ENCODE measurements around the gene NRG4. TPM values are rescaled to one million over a fixed set of nuclear protein-coding genes. Genes with fewer than 3 reads are reported as not detected.
"Not testable (repeated sequence)": the region's sequence is repeated elsewhere in the genome, so short reads cannot be mapped to it uniquely, and the experiment has no call there.

Gene NRG4
- total RNA-seq, 2 donors from 2014 or later = 1.1 to 3.7 TPM

DNA sequence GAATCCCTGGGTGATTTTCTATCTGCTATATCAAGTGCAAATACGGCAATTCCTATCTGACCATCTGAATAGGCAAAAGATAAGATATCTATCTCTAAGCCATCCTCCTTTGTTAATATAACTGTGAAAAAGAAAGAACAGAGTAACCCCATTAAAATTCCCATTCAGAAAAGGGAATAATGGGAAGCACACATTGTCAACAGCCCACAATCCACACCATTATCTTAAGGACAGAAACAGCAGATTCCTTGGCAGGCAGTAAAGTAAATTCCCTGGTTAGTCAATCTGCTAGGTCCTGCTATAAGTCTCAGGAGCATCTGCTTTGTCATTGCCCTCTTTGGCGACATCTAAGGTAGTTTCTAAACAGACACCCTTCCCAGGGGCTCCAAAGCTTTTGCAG, 21.9 kb upstream of the NRG4 start:
- Histone ChIP-seq H3K36me3 (no peaks in the 10 kb centered on the region), H3K9me3 (no peaks in the 10 kb centered on the region), H3K9ac (ENCODE audit: low read depth in 2 of 2, low read length in 2 of 2) (no peak overlapping the region), H3K27me3 (no peaks in the 10 kb centered on the region), H3K27ac (no peak overlapping the region), H3K4me3 (no peak overlapping the region), H3K4me1 (no peaks in the 10 kb centered on the region)
- TF ChIP-seq, protein P1, sequence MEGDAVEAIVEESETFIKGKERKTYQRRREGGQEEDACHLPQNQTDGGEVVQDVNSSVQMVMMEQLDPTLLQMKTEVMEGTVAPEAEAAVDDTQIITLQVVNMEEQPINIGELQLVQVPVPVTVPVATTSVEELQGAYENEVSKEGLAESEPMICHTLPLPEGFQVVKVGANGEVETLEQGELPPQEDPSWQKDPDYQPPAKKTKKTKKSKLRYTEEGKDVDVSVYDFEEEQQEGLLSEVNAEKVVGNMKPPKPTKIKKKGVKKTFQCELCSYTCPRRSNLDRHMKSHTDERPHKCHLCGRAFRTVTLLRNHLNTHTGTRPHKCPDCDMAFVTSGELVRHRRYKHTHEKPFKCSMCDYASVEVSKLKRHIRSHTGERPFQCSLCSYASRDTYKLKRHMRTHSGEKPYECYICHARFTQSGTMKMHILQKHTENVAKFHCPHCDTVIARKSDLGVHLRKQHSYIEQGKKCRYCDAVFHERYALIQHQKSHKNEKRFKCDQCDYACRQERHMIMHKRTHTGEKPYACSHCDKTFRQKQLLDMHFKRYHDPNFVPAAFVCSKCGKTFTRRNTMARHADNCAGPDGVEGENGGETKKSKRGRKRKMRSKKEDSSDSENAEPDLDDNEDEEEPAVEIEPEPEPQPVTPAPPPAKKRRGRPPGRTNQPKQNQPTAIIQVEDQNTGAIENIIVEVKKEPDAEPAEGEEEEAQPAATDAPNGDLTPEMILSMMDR (IDR thresholded peaks at IDR 0.05) = no peak
- intact Hi-C loops (cut with DNase I) = no loop called here
- DNase-seq = no peak

DNA sequence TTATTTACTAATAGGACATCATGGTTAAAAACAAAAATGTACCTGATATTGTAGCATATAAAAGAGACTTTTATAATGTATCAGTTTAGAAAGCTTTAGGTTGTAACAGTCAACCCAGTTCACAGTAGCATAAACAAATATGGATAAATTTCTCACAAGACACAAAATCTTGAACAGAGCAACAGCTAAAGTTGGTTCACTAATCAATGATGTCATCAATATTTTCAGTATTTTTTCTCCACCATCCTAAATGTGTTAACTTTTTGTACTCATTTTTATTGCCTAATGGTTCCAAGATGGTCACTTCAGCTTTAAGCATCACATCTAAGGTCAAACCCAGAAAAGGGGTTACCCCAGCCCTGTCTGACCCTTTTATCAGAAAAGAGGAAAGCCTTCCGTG, 21.2 kb upstream of the NRG4 start:
- DNase-seq = no peak
- TF ChIP-seq, protein P1 (IDR thresholded peaks at IDR 0.05) = no peak
- Histone ChIP-seq H3K27ac (no peak overlapping the region), H3K36me3 (no peaks in the 10 kb centered on the region), H3K9ac (ENCODE audit: low read depth in 2 of 2, low read length in 2 of 2) (no peak overlapping the region), H3K27me3 (no peaks in the 10 kb centered on the region), H3K4me3 (no peak overlapping the region), H3K9me3 (no peaks in the 10 kb centered on the region), H3K4me1 (no peaks in the 10 kb centered on the region)
- intact Hi-C loops (cut with DNase I) = no loop called here

DNA sequence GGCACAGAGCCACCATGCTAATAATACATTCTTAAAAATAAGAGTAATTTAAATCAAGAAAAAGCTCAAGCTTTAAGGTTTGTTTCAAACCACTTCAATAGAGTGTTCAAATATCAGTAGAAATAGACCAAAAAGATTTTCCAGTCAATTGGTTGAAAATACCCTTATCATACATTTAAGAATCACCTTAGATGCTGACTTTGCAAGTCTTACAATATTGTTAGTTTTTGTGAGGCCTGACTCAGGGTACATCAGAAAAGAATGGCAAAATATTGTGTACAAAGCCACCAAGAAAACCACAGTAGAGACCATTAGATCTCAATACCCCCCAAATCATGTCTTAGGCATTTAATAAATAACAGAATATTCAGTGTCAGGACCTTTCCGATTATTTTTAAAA, 19.8 kb upstream of the NRG4 start:
- no peak for DNase-seq
- intact Hi-C loops (cut with DNase I) = no loop called here
- Histone ChIP-seq H3K27me3 (no peaks in the 10 kb centered on the region), H3K27ac (no peak overlapping the region), H3K4me3 (no peak overlapping the region), H3K9me3 (no peaks in the 10 kb centered on the region), H3K36me3 (no peaks in the 10 kb centered on the region), H3K9ac (ENCODE audit: low read depth in 2 of 2, low read length in 2 of 2) (no peak overlapping the region), H3K4me1 (no peaks in the 10 kb centered on the region)
- TF ChIP-seq, protein P1 (IDR thresholded peaks at IDR 0.05) = no peak

DNA sequence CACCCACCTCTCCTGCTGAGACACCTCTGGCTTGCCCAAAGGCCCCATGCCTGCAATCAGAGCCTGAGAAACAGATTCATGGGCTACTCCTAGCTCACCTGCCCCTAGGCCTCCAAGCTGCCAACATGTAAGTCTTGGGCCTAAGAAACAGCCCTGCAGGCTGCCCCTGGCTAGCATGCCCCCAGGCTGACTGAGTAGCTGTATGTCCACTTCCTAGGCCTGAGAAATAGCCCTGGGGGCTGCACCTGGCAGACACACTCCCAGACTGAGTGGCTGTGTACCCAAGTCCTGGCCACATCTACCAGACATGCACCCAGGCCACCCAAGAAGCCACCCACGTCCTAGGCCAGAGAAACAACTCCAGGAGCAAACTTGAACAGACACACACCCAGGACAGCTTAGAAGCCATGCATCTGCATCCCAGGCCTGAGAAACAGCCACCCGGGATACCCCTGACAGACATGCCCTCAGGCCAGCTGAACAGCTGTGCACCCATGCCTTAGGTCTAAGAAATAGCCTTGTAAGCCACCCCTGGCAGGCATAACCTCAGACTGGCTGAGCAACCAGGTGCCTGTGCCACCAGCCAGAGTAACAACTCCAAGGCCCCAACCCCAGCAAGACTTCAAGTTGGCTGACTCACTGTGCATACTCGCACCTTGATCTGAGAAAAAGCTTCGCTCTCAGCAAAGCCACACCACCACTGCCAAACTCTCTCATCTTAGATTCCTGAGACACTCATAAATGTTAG, 12.0 kb upstream of the NRG4 start:
- Histone ChIP-seq H3K4me1 (no peaks in the 10 kb centered on the region), H3K27ac (no peak overlapping the region), H3K27me3 (no peaks in the 10 kb centered on the region), H3K4me3 (no peak overlapping the region), H3K36me3 (no peaks in the 10 kb centered on the region), H3K9me3 (peaks cover 6% of the 10 kb centered on the region), H3K9ac (ENCODE audit: low read depth in 2 of 2, low read length in 2 of 2) (no peak overlapping the region)
- no peak for DNase-seq
- intact Hi-C loops (cut with DNase I) = no loop called here
- TF ChIP-seq, protein P1 (IDR thresholded peaks at IDR 0.05) = no peak

DNA sequence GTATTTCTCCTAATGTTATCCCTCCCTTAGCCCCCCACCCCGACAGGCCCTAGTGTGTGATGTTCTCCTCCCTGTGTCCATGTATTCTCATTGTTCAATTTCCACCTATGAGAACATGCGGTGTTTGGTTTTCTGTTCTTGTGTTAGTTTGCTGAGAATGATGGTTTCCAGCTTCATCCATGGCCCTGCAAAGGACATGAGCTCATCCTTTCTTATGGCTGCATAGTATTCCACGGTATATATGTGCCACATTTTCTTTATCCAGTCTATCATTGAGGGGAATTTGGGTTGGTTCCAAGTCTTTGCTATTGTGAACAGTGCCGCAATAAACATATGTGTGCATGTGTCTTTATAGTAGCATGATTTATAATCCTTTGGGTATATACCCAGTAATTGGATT, 1.2 kb upstream of the NRG4 start:
- H3K9ac ChIP-seq (ENCODE audit: low read depth in 2 of 2, low read length in 2 of 2); H3K9me3 ChIP-seq; intact Hi-C loops (cut with DNase I); DNase-seq; H3K27ac ChIP-seq; H3K36me3 ChIP-seq; H3K27me3 ChIP-seq; H3K4me3 ChIP-seq; H3K4me1 ChIP-seq: not testable (repeated sequence)

DNA sequence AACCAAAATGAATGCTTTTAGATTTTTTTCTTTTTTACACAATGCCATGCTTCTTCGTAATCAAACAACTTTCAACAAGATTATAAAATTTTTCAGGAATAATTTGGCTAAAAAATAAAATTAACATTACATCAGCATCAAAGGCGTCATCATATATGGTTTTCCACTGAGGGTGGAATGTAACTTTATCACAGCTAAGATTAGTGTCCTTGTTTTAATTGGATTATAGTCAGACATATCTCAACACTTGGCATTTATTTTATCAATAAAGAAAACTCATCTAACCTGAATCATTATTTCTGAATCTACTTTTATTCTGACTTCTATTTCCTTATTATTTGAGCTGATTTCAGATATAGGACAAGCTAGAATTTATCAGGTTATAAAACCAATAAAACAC, 1.6 kb downstream of the NRG4 start:
- Histone ChIP-seq H3K27me3 (no peaks in the 10 kb centered on the region), H3K36me3 (no peaks in the 10 kb centered on the region), H3K4me3 (no peak overlapping the region), H3K9ac (ENCODE audit: low read depth in 2 of 2, low read length in 2 of 2) (no peak overlapping the region), H3K27ac (no peak overlapping the region), H3K4me1 (no peaks in the 10 kb centered on the region), H3K9me3 (no peaks in the 10 kb centered on the region)
- intact Hi-C loops (cut with DNase I) = no loop called here
- TF ChIP-seq, protein P1 (IDR thresholded peaks at IDR 0.05) = no peak
- DNase-seq = no peak

All from colonic mucosa (tissue), 4 donors.